ENCODE data around the gene PPCDC.

The PPCDC gene

DNA sequence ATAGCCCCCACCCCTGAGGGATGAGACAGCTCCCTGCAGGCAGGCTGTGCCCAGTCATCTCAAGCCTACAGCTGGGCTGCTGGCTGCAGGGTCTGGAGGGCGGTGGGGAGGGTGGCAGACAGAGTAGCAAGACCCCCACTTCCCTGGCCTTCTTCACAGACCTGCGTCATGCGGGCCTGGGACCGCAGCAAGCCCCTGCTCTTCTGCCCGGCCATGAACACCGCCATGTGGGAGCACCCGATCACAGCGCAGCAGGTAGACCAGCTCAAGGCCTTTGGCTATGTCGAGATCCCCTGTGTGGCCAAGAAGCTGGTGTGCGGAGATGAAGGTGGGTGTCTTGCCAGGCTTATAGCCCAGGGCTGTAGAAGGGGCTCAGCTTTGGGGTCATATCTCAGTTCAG is 25.0 kb downstream of the PPCDC start:
- H3K36me3 Mint-ChIP-seq = peaks cover 25% of the 10 kb centered on the region
- H3K4me1 Mint-ChIP-seq = peaks cover 57% of the 10 kb centered on the region
- H3K27ac Mint-ChIP-seq = peak overlapping the region; percentile 79
- H3K27me3 Mint-ChIP-seq = no peaks in the 10 kb centered on the region
- H3K9me3 Mint-ChIP-seq = no peaks in the 10 kb centered on the region
- ATAC-seq = no peak
- H3K4me3 Mint-ChIP-seq = no peak overlapping the region

DNA sequence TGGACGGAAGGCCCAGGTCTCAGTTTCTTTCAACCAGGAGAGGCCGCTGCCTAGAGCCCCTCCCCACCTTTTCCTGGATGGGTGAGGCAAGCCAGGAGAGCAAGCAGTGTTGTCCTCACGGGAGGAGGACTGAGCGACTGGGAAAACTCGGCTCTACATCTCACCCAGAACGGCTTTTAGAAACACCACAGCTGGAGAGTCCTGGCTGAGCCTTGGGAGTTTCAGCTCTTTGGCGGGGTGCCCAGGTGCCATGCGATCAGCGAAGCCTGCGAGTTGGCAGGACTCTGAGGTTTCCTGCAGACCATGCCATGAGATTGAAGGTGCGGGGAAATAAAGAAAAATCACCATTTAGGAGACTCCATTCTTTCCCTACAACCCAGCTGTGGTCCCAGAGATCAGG is 26.0 kb downstream of the PPCDC start:
- no peak overlapping the region for H3K27ac Mint-ChIP-seq

DNA sequence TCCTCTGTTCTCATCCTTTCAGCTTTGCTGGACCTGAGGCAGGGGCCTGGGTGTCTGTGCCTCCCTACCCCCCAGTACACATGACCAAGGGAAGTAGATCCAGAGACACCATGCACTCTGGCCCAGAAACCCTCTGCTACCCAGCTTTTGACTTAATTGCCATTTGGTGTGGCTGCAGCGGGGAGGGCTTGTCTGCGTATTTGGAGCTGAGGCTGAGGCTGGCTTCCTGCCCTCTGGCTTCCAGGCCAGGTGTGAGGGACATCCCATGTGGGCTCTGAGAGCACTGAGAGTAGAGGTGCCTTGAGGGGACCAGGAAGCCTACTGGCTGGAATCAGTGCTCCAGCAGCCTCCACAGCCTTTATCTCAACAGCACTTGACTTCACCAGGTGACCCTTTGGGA is 26.9 kb downstream of the PPCDC start:
- H3K36me3 Mint-ChIP-seq = peaks cover 20% of the 10 kb centered on the region
- no peak overlapping the region for H3K27ac Mint-ChIP-seq
- H3K9me3 Mint-ChIP-seq = no peaks in the 10 kb centered on the region
- H3K4me3 Mint-ChIP-seq = no peak overlapping the region
- no peaks in the 10 kb centered on the region for H3K27me3 Mint-ChIP-seq
- no peak for ATAC-seq
- H3K4me1 Mint-ChIP-seq = peaks cover 38% of the 10 kb centered on the region

More for the DNA sequence above, 26.0 kb downstream of the PPCDC start:
- H3K27me3 Mint-ChIP-seq = no peaks in the 10 kb centered on the region
- no peak overlapping the region for H3K4me3 Mint-ChIP-seq
- no peaks in the 10 kb centered on the region for H3K9me3 Mint-ChIP-seq
- ATAC-seq = no peak
- H3K36me3 Mint-ChIP-seq = peaks cover 25% of the 10 kb centered on the region
- peaks cover 47% of the 10 kb centered on the region for H3K4me1 Mint-ChIP-seq

DNA sequence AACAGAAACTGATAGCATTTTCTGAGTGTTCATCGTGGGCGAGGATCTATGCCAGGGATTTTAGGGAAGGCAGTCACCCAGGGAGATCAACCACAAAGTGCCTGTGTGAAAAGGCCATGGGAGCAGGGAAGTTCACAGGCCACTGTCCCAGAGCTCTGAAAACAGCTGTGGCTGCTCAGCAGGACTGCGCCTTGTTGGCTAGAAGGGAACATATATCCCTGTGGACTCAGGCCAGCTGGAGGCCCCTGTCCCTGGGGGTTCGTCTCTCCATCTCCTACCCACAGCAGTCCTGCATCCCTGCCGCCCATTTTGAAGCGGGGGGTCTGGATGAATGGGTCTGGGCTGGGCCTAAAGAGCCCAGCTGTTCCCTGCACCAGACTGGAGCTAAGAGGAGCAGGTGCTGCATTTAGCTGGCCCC is 27.8 kb downstream of the PPCDC start:
- Mint-ChIP-seq H3K9me3 (no peaks in the 10 kb centered on the region), H3K4me3 (no peak overlapping the region), H3K4me1 (peaks cover 29% of the 10 kb centered on the region), H3K27ac (no peak overlapping the region), H3K36me3 (peaks cover 24% of the 10 kb centered on the region), H3K27me3 (no peaks in the 10 kb centered on the region)
- no peak for ATAC-seq

DNA sequence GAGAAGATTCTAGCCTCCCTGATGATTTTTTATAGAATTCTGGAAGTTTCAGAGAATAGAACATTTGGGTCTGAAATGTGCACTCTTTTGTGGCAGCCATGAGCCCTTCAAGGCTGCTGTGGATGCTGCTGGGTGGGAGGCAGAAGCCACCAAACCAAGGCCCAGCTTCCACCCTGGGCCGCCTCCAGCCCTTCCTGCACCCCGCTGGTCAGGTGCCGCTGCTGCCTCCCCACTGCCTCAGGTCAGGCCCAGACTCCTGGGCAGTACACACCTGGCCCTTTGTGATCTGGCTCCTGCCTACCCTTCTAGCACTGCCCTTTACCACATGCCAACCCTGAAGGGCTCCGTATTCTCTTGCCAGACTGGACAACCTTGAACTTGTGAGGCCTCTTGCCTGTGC is 28.3 kb downstream of the PPCDC start:
- peaks cover 24% of the 10 kb centered on the region for H3K36me3 Mint-ChIP-seq
- H3K9me3 Mint-ChIP-seq = no peaks in the 10 kb centered on the region
- no peak for ATAC-seq
- no peaks in the 10 kb centered on the region for H3K27me3 Mint-ChIP-seq
- no peak overlapping the region for H3K27ac Mint-ChIP-seq
- peaks cover 24% of the 10 kb centered on the region for H3K4me1 Mint-ChIP-seq
- H3K4me3 Mint-ChIP-seq = no peak overlapping the region

DNA sequence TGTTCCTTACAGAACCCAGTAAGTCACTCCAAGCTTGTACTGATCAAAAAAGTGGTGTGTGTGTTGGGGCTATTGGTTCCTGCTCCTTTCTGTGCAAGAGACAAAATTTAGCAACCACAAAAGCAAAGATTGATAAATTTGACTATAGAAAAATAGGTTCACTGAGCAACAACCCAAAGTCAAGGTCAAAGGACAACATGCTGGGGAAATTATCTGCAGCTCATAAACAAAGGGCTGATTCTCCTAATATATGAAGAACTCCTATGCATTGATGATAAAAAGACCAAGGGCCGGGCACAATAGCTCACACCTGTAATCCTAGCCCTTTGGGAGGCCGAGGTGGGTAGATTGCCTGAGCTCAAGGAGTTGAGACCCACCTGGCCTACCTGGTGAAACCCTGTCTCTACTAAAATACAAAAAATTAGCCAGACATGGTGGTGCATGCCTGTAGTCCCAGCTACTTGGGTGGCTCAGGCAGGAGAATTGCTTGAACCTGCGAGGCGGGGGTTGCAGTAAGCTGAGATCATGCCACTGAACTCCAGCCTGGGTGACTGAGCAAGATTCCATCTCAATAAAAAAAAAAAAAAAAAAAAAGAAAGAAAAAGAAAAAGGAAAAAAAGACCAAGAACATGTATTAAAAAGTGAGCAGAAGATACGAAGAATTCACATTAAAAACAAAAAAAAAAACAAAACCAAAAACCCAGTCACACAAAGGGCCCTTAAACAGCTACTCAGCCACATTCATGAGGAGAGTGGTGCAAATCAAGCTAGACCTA is 29.8 kb downstream of the PPCDC start:
- H3K27ac Mint-ChIP-seq = no peak overlapping the region
- ATAC-seq = no peak

DNA sequence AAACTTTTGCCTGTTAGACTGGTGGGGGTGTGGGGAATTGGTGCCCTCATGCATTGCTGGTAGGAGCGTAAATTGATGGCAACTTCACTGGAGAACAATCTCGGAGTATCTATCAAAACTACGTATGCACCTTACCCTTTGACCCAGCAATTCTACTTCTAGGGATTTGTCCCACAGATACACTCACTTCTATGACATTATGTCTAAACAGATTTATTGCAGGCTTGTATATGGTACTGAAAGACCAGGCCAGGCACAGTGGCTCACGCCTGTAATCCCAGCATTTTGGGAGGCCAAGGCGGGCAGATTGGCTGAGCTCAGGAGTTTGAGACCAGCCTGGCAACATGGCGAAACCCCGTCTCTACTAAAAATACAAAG is 30.3 kb downstream of the PPCDC start:
- no peaks in the 10 kb centered on the region for H3K9me3 Mint-ChIP-seq

More for the DNA sequence above, 29.8 kb downstream of the PPCDC start:
- Mint-ChIP-seq H3K4me1 (peaks cover 9% of the 10 kb centered on the region), H3K4me3 (no peak overlapping the region), H3K27me3 (no peaks in the 10 kb centered on the region), H3K36me3 (peaks cover 23% of the 10 kb centered on the region), H3K9me3 (no peaks in the 10 kb centered on the region)

DNA sequence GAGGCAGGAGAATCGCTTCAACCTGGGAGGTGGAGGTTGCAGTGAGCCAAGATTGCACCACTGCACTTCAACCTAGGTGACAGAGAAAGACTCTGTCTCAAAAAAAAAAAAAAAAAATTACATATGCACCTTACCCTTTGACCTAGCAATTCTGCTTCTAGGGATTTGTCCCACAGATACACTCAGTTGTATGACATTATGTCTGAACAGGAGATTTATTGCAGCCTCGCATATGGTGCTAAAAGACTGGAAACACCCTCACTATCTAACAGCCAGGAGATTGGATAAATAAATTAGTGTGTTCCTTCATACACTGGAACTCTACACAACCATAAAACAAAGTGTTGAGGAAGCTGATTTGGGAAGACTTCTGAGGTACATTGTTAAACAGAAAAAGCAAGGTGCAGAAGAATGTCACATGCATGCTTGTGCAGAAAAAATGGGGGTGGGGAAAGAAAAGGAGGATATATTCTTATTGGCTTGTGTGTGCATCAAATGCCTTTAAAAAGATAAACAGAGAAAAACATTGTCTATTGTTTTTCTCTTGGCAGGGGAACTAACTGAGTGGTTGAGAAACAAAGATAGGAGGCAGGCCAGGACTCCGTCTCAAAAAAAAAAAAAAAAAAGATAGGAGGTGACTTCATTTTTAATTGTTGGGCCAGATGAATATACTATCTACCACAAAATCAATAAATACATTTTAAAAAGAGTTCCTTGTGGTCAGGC is 30.9 kb downstream of the PPCDC start:
- H3K27me3 Mint-ChIP-seq = no peaks in the 10 kb centered on the region
- no peak for ATAC-seq
- no peak overlapping the region for H3K27ac Mint-ChIP-seq
- H3K4me1 Mint-ChIP-seq = no peaks in the 10 kb centered on the region
- H3K36me3 Mint-ChIP-seq = peaks cover 11% of the 10 kb centered on the region
- H3K4me3 Mint-ChIP-seq = no peak overlapping the region
- H3K9me3 Mint-ChIP-seq = no peaks in the 10 kb centered on the region

More for the DNA sequence above, 30.3 kb downstream of the PPCDC start:
- H3K36me3 Mint-ChIP-seq = peaks cover 17% of the 10 kb centered on the region
- no peak overlapping the region for H3K4me3 Mint-ChIP-seq
- no peaks in the 10 kb centered on the region for H3K27me3 Mint-ChIP-seq
- no peak for ATAC-seq
- H3K27ac Mint-ChIP-seq = no peak overlapping the region
- H3K4me1 Mint-ChIP-seq = peaks cover 4% of the 10 kb centered on the region

DNA sequence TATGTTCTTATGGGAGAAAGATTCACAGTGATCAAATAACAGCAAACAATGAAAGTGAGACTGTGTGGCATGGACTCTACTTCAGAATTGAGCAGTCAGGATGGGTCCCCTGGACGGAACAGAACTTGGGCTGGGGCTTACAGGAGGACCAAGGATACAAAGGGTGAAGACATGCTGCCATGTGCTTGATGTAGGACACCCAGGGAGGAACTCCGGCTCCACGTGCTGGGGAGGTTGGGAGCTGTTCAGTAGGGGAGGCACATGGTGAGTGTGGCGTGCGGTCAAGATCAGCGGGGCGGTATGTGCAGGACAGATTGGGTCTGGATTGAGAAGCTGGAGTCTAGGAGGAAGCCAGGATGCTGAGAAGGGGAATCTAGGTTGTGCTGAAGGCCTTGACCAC is 32.6 kb downstream of the PPCDC start:
- no peak for ATAC-seq
- Mint-ChIP-seq H3K27me3 (no peaks in the 10 kb centered on the region), H3K9me3 (no peaks in the 10 kb centered on the region), H3K36me3 (peaks cover 5% of the 10 kb centered on the region), H3K4me1 (peaks cover 1% of the 10 kb centered on the region), H3K4me3 (no peak overlapping the region), H3K27ac (peak overlapping the region; percentile 57)

DNA sequence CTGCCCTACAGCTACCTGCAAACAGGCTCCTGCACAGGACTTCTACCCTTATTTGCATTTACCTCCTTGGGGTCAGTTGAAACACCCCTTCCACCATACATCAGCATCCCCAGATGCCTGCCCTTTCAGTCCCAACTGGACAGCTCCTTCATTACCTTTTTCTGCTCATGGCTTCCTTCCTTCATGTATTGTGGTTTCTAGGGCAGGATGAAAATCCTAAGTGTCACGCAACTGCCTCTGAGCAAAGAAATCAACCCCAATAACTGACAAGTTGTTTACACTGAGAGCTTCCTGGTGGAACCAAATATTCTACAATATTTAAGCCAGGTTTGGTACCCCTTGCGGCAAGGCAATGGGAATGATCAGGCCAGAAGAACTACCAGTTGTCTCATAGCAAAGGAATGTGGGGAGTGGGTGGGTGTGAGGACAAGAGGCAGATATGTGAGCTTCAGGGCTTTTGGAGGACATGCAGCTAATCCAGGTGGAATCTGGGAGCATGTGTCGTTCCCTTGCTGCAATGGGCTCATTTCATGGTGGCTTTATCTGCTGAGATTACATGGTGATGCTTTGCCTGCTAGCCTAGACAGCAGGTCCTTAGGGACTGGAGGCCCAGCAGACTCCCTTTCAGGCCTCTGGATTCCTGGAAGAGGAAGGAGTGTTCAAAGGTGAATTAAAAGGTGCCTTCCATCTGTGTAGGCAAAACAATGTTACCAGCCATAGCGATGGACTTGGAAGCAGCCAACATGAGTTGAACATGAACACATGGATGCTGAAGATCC is 34.9 kb downstream of the PPCDC start:
- no peak for ATAC-seq
- no peaks in the 10 kb centered on the region for H3K27me3 Mint-ChIP-seq
- no peak overlapping the region for H3K4me3 Mint-ChIP-seq
- H3K36me3 Mint-ChIP-seq = peaks cover 5% of the 10 kb centered on the region
- no peaks in the 10 kb centered on the region for H3K9me3 Mint-ChIP-seq
- peaks cover 6% of the 10 kb centered on the region for H3K4me1 Mint-ChIP-seq
- no peak overlapping the region for H3K27ac Mint-ChIP-seq

DNA sequence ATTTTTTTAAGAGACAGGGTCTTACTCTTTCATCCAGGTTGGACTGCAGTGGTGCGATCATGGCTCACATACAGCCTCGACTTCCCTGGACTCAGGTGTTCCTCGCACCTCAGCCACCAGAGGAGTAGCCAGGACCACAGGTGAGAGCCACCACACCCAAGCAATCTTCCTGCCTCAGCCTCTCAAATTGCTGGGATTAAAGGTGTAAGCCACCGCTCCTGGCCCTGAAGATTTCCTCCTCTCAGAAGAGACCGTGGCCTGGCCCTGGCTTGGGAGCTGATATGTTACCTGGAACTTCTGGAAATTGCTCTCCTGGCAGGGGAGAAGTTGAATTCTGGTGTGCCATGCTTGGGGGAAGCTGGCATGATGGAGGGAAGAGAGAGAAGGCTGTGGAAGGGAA is 36.2 kb downstream of the PPCDC start:
- Mint-ChIP-seq H3K27ac (no peak overlapping the region), H3K4me1 (peaks cover 6% of the 10 kb centered on the region), H3K36me3 (peaks cover 5% of the 10 kb centered on the region), H3K4me3 (no peak overlapping the region), H3K27me3 (no peaks in the 10 kb centered on the region), H3K9me3 (no peaks in the 10 kb centered on the region)
- no peak for ATAC-seq

DNA sequence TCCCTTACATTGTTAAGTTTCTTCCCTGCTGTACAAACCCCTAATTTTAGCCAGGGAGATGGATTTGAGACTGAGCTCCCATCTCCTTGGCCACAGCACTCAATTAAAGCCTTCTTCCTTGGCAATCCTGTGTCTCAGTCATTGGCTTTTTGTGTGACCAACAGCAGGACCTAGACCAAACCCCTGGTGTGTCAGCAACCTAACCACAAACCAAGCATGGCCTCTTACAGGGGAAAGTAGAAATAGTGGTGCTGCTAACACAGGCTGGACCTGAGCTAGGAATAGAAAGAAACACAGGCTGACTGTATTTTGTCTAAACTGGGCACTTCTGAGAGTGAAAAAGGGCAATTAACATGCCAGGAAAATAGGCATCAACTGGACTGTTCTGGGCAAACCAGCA is 37.9 kb downstream of the PPCDC start:
- Mint-ChIP-seq H3K9me3 (no peaks in the 10 kb centered on the region), H3K4me1 (peaks cover 14% of the 10 kb centered on the region), H3K27me3 (no peaks in the 10 kb centered on the region), H3K4me3 (no peak overlapping the region), H3K27ac (no peak overlapping the region), H3K36me3 (peaks cover 4% of the 10 kb centered on the region)
- peak; percentile 69 for ATAC-seq

DNA sequence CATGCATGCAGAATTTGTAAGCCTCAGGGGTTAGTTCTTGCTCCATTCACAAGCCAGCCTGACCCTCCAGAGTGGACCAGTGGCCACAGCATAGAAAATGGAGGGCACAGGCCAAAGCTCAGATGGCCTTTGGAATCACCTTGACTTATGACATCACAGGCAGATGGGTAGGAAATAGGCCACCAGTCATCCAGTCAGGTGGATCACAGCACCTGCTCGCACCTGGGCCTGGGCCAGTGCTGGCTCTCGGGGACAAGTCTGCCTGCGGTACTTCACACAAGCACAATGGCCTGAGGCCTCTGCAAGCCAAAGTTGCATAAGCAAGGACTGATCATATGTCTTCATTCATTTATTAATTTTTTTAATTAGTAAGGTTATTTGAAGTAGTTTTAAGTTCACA is 39.3 kb downstream of the PPCDC start:
- Mint-ChIP-seq H3K27me3 (no peaks in the 10 kb centered on the region), H3K4me1 (peaks cover 26% of the 10 kb centered on the region), H3K4me3 (no peak overlapping the region), H3K9me3 (no peaks in the 10 kb centered on the region), H3K27ac (no peak overlapping the region), H3K36me3 (peaks cover 4% of the 10 kb centered on the region)
- ATAC-seq = no peak

DNA sequence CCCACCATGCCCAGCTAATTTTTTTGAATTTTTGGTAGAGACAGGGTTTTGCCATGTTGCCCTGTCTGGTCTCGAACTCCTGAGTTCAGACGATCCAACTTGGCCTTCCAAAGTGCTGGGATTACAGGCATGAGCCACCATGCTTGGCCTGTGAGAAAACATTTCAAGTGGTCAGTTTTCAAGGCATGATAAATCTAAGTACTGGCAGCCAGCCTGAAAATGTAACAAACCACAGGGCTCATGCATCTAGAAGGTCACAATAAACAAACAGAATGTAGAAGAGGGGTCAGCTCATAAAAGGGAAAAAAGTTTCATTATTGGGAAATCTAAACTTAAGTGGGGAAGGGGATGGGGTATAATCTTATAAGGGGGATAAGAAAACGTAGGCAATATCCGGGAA is 39.9 kb downstream of the PPCDC start:
- Mint-ChIP-seq H3K4me1 (peaks cover 30% of the 10 kb centered on the region), H3K9me3 (no peaks in the 10 kb centered on the region), H3K27me3 (no peaks in the 10 kb centered on the region), H3K4me3 (no peak overlapping the region), H3K36me3 (peaks cover 4% of the 10 kb centered on the region), H3K27ac (no peak overlapping the region)
- ATAC-seq = no peak

DNA sequence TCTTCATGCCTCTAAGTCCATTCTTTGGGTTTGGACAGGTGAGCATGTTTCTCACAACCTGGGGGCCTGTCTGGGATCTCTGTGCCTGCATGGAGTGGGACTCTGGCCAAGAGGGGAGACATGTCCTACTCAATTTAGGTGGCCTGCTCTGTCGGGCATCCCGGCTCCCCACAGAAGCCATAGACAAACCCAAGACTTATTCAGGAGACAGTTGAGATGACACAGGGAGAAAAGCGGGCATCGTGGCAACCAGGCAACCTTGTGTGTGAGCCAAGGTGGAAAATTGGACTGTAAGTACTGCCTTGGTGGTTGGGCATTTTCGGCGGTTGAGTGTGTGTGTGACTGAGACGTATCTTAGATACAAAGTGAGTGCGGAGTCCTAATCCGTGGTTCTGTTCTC is 40.5 kb downstream of the PPCDC start:
- ATAC-seq = no peak
- H3K36me3 Mint-ChIP-seq = peaks cover 4% of the 10 kb centered on the region
- H3K27ac Mint-ChIP-seq = no peak overlapping the region
- no peak overlapping the region for H3K4me3 Mint-ChIP-seq
- H3K9me3 Mint-ChIP-seq = no peaks in the 10 kb centered on the region
- no peaks in the 10 kb centered on the region for H3K27me3 Mint-ChIP-seq
- peaks cover 35% of the 10 kb centered on the region for H3K4me1 Mint-ChIP-seq
